HL-60 (cell line): ENCODE data around the gene ARFGEF3.

Experiments used
- DNase-seq, 2 experiments: peaks; one replicate each; pipeline ENCODE4 v3.0.0-alpha.2; 2010 to 2020; ENCODE audit warnings: low read depth in 1 of 2, low spot score in 1 of 2
- H3K27ac ChIP-seq: fragments of 250-450 bp; sonication (Bioruptor Pico); replicated peaks from 2 replicates; pipeline ENCODE4 v1.5.1; 2020; ENCODE audit warnings: mild to moderate bottlenecking, moderate library complexity
- H3K27me3 ChIP-seq: fragments of 250-450 bp; sonication (Bioruptor Pico); 2 replicates; pipeline ENCODE4 v1.5.1; 2021; ENCODE audit warnings: mild to moderate bottlenecking, moderate library complexity; ENCODE audit not compliant: insufficient read depth, poor library complexity, severe bottlenecking
- H3K4me3 ChIP-seq: replicated peaks from 2 replicates; pipeline ENCODE4 v1.5.1; 2011; ENCODE audit warnings: mild to moderate bottlenecking, control low read depth, low read length; ENCODE audit not compliant: insufficient read depth
- GABPA ChIP-seq: IDR thresholded peaks from 2 replicates; pipeline ENCODE4 v1.6.1; 2012; ENCODE audit warnings: low read depth
- POLR2AphosphoS5 ChIP-seq: IDR thresholded peaks from 2 replicates; pipeline ENCODE4 v1.6.1; 2012; ENCODE audit warnings: low read depth
- SPI1 ChIP-seq: IDR thresholded peaks from 2 replicates; pipeline ENCODE4 v1.6.1; 2012; ENCODE audit warnings: low read depth, mild to moderate bottlenecking, borderline replicate concordance
- TF ChIP-seq, protein P1 (sequence below): IDR thresholded peaks from one replicate; pipeline ENCODE4 v1.5.1; 2011; ENCODE audit warnings: low read length, control low read depth, inconsistent platforms; ENCODE audit not compliant: insufficient read depth
- TF ChIP-seq, protein P2 (sequence below): IDR thresholded peaks from 2 replicates; pipeline ENCODE4 v1.6.1; 2012; ENCODE audit warnings: low read depth; ENCODE audit not compliant: insufficient replicate concordance

ARFGEF3 gene

DNA sequence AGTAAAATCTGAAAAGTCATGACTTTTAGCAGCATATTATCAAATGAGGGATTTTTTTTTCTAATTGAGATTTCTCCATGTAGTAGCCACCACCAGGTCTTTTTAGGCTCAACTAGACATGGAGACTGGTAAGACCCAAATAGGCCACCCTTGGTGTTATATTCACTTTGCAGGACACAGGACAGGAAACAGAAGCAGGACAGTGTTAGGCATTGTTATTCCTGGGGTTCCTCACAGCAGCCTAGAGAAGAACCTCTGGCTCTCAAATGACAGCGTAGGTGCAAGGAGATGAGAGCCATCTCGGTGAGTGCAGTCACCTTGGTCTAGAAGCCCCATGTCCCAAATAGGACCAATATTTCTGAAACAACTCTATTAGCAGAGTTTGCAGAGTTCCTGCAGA, 75.7 kb downstream of the ARFGEF3 start:
- no peak overlapping the region for H3K4me3 ChIP-seq
- DNase-seq: no peak
- no peak overlapping the region for H3K27ac ChIP-seq
- no peaks in the 10 kb centered on the region for H3K27me3 ChIP-seq
- TF ChIP-seq POLR2AphosphoS5 (no peak), GABPA (no peak), SPI1 (no peak)
- TF ChIP-seq, protein P1, sequence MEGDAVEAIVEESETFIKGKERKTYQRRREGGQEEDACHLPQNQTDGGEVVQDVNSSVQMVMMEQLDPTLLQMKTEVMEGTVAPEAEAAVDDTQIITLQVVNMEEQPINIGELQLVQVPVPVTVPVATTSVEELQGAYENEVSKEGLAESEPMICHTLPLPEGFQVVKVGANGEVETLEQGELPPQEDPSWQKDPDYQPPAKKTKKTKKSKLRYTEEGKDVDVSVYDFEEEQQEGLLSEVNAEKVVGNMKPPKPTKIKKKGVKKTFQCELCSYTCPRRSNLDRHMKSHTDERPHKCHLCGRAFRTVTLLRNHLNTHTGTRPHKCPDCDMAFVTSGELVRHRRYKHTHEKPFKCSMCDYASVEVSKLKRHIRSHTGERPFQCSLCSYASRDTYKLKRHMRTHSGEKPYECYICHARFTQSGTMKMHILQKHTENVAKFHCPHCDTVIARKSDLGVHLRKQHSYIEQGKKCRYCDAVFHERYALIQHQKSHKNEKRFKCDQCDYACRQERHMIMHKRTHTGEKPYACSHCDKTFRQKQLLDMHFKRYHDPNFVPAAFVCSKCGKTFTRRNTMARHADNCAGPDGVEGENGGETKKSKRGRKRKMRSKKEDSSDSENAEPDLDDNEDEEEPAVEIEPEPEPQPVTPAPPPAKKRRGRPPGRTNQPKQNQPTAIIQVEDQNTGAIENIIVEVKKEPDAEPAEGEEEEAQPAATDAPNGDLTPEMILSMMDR: no peak
- TF ChIP-seq, protein P2, sequence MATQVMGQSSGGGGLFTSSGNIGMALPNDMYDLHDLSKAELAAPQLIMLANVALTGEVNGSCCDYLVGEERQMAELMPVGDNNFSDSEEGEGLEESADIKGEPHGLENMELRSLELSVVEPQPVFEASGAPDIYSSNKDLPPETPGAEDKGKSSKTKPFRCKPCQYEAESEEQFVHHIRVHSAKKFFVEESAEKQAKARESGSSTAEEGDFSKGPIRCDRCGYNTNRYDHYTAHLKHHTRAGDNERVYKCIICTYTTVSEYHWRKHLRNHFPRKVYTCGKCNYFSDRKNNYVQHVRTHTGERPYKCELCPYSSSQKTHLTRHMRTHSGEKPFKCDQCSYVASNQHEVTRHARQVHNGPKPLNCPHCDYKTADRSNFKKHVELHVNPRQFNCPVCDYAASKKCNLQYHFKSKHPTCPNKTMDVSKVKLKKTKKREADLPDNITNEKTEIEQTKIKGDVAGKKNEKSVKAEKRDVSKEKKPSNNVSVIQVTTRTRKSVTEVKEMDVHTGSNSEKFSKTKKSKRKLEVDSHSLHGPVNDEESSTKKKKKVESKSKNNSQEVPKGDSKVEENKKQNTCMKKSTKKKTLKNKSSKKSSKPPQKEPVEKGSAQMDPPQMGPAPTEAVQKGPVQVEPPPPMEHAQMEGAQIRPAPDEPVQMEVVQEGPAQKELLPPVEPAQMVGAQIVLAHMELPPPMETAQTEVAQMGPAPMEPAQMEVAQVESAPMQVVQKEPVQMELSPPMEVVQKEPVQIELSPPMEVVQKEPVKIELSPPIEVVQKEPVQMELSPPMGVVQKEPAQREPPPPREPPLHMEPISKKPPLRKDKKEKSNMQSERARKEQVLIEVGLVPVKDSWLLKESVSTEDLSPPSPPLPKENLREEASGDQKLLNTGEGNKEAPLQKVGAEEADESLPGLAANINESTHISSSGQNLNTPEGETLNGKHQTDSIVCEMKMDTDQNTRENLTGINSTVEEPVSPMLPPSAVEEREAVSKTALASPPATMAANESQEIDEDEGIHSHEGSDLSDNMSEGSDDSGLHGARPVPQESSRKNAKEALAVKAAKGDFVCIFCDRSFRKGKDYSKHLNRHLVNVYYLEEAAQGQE: no peak

DNA sequence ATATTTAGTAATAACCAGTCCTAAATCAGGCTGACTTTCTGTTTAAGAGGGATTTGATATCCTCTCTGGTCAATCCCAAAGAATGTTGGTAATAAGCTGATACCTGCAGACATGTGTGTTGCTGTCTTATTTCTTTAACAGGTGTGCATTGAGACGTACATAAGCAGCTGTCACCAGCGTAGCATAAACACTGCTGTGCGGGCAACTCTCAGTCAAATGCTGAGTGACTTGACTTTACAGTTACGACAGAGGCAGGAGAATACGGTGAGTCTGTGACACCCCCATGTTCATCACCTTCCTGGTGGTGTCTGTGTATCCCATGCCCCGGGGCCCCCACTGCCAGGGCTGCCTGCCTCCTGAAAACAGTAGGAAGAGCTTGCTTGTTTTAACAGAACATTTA, 76.6 kb downstream of the ARFGEF3 start:
- no peaks in the 10 kb centered on the region for H3K27me3 ChIP-seq
- DNase-seq: no peak
- H3K4me3 ChIP-seq: no peak overlapping the region
- no peak overlapping the region for H3K27ac ChIP-seq
- TF ChIP-seq, protein P1: no peak
- TF ChIP-seq POLR2AphosphoS5: no peak
- TF ChIP-seq GABPA: no peak
- TF ChIP-seq, protein P2: no peak
- TF ChIP-seq SPI1: no peak

DNA sequence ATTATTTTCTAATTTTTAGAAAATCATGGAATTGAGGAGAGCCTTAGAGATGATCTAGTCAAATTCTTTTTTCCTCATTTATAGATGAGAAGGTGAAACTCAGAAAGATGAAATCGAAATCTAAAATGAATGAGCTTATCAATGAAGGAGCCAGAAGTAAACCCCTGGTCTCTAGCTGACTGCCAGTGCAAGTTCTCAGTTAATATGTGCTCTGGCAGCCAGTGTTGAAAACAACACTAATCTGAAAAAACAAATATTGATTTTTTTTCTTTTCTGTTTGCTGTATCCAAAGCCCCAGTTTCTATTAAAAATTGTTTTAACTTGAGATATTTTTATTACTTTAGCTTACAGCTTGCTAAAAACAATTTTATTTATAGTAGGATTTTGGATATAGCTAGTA, 78.0 kb downstream of the ARFGEF3 start:
- TF ChIP-seq, protein P2: no peak
- TF ChIP-seq SPI1: no peak
- TF ChIP-seq GABPA: no peak
- TF ChIP-seq POLR2AphosphoS5: no peak
- TF ChIP-seq, protein P1: no peak
- Histone ChIP-seq H3K27me3 (no peaks in the 10 kb centered on the region), H3K4me3 (no peak overlapping the region), H3K27ac (no peak overlapping the region)
- no peak for DNase-seq
